T47D (cell line): ENCODE measurements around the gene SLC25A21.
"Not testable (repeated sequence)": the region's sequence is repeated elsewhere in the genome, so short reads cannot be mapped to it uniquely, and the experiment has no call there.

Experiments used
- DNase-seq, 2 experiments: peaks; one replicate each; pipeline versions ENCODE4 v3.0.0 to v3.0.0-alpha.2; 2011 to 2012; ENCODE audit warnings: low read depth in 1 of 2, low spot score in 1 of 2
- JUND ChIP-seq: IDR thresholded peaks from 2 replicates; pipeline ENCODE4 v1.6.1; 2012; ENCODE audit warnings: low read depth
- in situ Hi-C: cut with HindIII; loops from 2 replicates; pipeline ENCODE4 v1.10.0; 2016; ENCODE audit warnings: low sequenced_read_pairs, low pct_unique_long_range_greater_than_20kb

SLC25A21 gene

DNA sequence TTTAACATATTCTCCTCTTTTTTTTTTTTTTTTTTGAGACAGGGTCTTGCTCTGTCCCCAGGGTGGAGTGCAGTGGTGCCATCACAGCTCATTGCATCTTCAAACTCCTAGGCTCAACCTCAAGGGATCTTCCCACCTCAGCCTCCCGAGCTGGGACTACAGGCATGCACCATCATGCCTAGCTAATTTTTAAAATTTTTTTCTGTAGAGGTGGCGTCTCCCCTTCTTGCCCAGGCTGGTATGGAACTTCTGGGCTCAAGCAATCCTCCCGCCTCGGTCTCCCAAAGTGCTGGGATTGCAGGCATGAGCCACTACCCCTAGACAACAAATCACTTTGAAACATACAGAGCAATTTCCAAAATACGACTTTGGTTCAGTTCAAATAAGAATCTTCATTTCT is 355.9 kb downstream of the SLC25A21 start:
- in situ Hi-C loops = no loop called here
- DNase-seq = no peak
- no peak for TF ChIP-seq JUND

DNA sequence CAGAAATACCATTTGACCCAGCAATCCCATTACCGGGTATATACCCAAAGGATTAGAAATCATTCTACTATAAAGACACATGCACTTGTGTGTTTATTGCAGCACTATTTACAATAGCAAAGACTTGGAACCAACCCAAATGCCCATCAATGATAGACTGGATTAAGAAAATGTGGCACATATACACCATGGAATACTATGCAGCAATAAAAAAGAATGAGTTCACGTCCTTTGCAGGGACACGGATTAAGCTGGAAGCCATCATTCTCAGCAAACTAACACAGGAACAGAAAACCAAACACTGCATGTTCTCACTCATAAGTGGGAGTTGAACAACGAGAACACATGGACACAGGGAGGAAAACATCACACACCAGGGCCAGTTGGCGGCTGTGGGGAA is 357.6 kb downstream of the SLC25A21 start:
- DNase-seq, in situ Hi-C loops: not testable (repeated sequence)

DNA sequence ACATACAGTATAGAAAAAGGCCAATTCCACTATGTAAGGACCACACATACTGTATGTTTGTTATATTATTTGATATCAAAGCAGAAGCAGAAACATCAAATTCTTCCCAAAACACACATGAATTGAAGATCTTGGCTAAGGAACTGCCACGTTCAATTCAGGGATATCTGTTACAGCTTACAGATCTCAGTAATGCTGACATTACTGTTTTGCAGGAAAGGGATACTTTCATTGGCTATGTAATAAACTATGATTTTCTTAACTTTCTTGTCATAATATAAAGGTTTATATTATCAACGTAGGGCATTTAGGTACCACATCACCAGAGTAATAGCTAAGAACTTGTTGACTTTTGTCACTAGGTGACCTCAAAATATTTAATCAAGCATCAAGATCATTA is 362.2 kb downstream of the SLC25A21 start:
- in situ Hi-C loops = no loop called here
- no peak for TF ChIP-seq JUND
- no peak for DNase-seq

DNA sequence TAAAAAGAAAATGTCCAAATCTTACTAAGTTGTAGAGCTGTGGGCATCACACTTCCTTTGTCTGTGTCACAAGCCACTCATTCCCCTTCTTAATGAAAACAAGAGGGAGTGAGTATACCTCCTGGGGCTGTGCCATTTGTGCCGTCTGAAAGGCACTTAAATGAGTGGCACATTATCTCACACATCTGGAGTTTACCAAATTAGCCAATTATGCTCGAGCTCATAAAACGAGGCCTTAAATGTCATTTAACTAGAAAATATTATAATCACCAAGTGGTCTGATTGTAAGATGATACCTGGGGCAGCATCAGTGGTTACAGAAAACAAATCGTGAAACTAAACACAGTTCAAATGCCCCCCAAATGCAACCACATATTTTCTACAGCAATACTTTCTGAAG is 364.7 kb downstream of the SLC25A21 start:
- no peak for DNase-seq
- in situ Hi-C loops = no loop called here
- TF ChIP-seq JUND = no peak

DNA sequence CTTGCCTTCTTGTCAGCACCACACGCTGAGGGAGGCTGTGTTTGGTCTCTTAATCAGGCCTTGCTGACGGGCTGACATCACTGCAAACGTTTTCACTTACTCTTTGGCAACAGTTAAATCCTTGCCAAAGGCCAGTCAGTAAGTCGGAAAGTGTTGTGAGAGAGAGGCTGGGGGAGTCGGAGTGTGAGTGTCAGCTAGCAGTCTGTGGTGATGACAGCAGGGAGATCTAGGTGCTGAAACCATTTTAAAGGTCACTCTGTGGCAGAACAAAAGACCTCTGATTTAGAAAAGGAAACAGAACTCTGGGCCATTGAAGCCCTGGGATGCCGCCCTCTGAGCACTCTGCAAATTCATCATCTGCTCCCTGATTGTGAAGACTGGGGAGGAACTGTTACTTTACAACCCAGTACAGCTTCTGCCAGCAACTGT is 367.3 kb downstream of the SLC25A21 start:
- TF ChIP-seq JUND = no peak
- DNase-seq = no peak
- in situ Hi-C loops = no loop called here

DNA sequence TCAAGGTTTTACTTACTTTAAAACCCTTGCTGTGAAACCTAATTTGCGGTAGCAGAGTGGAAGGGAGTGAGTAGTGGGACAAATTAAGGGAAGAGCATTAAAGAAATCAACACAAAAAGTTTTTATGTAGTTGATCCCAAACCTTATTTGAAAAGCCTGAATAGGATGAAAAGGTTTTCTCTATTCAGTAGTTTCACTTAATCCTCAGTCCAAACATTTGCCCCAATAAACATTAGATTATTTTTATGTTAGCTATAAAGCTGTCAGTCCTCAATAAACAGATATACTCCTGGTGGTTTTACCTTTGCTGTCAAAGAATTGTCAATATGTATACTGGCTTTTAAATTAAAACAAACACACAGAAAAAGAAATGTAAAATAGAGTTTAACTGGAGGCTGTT is 374.8 kb downstream of the SLC25A21 start:
- no peak for TF ChIP-seq JUND
- in situ Hi-C loops = no loop called here
- DNase-seq = peak in 1 of 2 experiments; percentile 21

DNA sequence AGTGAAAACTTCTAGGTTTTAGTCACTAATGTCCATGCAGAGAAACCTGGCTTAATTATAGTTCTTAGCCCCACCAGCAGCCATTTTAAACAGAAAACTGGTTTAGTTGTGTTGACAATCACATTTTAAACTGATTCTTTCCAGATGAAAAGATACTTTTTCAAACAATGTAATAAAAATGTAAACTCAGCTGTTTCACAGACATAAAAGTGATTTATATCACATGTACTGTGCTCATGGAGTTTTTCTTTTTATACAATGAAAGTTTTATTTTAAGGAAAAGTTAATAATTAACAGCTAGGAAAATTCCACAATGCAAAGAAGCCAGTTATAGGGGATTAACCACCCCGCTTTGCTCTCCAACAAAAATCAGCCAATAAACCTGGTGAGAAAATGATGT is 381.0 kb downstream of the SLC25A21 start:
- in situ Hi-C loops = no loop called here
- no peak for TF ChIP-seq JUND
- DNase-seq = no peak

DNA sequence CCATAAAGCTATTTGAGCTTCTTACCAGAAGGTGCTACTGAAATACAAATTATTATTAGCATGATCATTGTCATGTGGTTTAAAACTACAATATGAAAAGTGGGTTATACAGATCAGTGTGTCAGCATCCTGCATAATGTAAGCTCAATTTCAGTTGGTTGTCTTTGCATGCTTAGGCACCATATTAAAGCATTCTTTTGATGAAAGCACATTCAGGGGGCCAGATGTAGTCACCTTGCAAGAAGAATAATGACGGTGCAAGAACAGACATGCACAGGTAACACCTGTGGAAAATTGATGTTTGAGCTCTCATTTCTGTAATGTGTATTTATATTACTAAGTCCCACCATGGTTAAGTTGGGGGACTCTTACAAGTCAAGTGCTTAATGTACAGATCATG is 386.9 kb downstream of the SLC25A21 start:
- TF ChIP-seq JUND = no peak
- in situ Hi-C loops = no loop called here
- DNase-seq = no peak

DNA sequence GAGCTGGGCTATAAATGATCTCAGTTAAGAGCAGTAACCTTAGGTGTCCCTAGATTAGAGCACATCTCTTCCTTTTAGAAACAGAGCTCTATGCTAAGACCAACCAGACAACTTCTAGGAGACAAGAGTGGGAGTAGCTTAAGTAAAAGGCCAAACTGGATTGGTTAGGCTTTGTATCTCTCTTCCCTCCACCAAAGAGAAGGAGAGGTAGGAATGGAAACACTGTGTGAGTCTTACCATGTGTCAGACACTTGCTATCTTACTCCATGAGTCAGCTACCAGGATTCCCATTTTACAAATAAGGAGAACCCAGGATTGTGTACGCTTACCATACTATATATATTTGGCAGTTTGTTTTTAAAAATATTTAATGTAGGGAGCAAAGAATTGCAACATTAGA is 387.9 kb downstream of the SLC25A21 start:
- no peak for DNase-seq
- in situ Hi-C loops = no loop called here
- TF ChIP-seq JUND = no peak

DNA sequence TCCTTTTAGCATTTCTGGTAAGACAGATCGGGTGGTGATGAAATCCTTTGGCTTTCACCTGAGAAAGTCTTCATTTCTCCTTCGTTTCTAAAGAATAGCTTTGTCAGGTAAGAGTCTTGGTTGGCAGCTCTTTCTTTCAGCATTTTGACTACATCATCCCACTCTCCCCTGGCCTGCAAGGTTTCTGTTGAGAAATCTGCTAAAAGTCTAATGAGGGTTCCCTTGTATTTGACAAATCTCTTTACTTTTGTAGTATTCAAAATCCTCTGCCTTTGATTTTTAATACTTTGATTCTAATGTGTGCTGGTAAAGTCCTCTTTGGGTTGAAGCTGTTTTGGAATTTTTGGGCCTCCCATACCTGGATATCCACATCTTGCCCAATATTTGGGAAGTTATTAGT is 390.5 kb downstream of the SLC25A21 start:
- in situ Hi-C loops = no loop called here
- no peak for TF ChIP-seq JUND

DNA sequence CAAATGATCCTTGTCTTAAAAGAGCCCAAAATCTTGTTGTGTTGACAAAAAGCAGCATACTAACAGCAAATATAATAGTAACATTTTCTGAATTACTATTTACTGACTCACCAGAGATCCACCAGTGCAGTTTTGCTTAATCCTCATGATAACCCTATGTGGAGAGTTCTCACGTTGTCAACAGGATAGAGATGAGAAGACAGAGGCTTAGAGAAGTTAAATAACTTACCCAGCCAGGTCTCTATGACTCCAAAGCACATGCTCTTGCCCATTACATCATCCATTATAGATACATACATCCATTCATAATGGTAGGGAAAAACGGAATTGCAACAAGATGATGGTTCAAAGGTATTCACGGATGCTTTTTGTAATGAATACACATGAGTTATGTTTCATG is 398.8 kb downstream of the SLC25A21 start:
- no peak for TF ChIP-seq JUND
- in situ Hi-C loops = no loop called here
- DNase-seq = no peak

More for the DNA sequence above, 390.5 kb downstream of the SLC25A21 start:
- DNase-seq = no peak

DNA sequence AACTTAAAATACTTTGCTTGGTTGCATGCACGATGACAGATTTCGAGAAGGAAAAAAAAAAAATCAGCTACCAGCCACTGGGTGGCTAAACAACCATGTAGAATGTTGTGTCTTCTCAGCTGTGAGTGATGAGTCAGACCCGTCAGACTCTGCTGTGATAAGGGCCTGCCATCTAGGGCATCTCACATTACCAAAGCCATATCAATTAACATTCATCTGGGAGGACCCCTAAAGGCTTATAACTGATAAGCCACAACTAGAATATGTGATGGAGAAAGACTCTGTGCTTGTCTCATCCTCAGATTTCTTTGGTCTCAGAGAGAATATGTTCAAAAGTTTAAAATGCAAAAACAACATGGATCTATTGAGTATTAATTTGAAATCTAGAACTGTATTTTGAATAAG is 399.3 kb downstream of the SLC25A21 start:
- in situ Hi-C loops = no loop called here
- peak in 1 of 2 experiments; percentile 37 for DNase-seq
- no peak for TF ChIP-seq JUND

DNA sequence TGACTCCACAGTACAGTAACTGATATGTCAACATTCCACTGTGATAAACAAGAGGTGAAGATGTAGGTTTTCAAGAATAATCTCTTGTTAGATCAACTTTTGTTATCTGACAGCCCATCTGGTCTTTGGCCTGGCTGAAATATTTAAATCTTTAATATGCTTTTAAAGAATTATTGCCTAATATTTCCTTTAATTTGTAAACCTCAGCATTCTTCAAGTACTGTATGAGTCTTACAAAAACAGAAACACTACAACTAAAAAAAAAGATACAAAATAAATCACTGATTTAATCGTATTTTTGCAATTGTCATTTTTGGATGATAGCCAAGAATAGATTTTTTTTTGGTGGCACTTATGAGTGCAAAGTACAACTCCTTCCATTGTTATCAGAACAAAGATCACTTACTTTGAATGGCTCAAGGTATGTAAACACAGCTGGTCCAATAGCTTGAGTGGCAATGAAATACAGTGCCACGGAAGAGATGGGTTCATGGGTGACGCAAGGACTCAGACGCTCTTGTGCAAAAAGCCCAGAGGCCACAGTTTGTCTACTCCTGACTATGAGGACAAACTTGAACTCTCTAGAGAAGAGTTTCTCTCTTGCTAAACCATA is 401.3 kb downstream of the SLC25A21 start:
- in situ Hi-C loops = no loop called here
- peak in 1 of 2 experiments; percentile 96 for DNase-seq

More for the DNA sequence above, 401.3 kb downstream of the SLC25A21 start:
- peak; percentile 29; the same call in 1 of the 2 replicates for TF ChIP-seq JUND
